IPS-18c (cell line): ENCODE measurements around the gene OTOF.

Source experiments
- H3K4me3 ChIP-seq: 2 replicates; pipeline ENCODE4 v1.7.0; 2013; ENCODE audit warnings: low read depth, mild to moderate bottlenecking, low read length, moderate library complexity; ENCODE audit not compliant: insufficient read depth
- H3K9me3 ChIP-seq: one replicate; pipeline ENCODE4 v1.6.1; 2013; ENCODE audit warnings: mild to moderate bottlenecking, low read length, moderate library complexity; ENCODE audit not compliant: control insufficient read depth, insufficient read depth

Gene OTOF

GRCh38 chr2:26477911-26478253 lies at the start of gene OTOF:
Gene OTOF, minus strand, starts transcription at chr2:26478124.
- H3K9me3 ChIP-seq, result no peaks in the 10 kb centered on the region
- H3K4me3 ChIP-seq, result 0 out of 2 replicates have a peak within 1 kb of the TSS, but pooled peaks have one; percentile 15

DNA sequence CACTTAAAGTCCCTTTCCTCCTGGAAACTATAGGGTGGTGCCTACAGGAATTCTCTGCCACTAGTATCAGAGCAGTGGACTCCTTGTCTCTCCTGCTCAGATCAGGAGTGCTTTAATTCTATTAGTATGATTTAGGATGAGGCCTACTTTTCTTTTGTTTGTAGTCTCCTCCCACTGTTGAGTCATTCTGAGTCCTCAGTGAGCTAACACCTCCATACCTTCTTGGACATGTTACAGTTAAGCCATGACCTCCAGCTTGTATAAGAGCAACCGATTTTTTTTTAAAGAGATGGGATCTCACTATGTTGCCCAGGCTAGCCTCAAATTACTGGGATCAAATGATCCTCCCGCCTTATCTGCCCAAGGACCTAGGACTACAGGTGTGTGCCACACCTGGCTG lies 48.7 kb upstream of the OTOF start:
- Histone ChIP-seq H3K9me3 (no peaks in the 10 kb centered on the region), H3K4me3 (no peak overlapping the region)

DNA sequence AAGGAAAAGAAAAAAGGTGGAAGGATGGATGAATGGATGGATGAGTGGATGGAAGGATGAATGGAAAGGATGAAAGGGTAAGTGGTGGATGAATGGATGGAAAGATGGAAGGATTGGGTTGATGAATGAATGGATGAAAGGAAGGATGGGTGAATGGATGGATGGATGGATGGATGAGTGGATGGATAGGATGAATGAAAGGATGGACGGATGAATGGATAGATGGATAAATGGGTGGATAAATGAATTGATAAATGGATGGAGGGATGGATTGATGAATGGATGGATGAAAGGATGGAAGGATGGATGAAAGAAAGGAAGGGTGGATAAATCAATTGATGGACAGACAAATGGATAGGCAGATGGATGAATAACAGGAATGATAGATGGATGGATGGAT lies 48.2 kb upstream of the OTOF start:
- no peaks in the 10 kb centered on the region for H3K9me3 ChIP-seq
- H3K4me3 ChIP-seq, result no peak overlapping the region

DNA sequence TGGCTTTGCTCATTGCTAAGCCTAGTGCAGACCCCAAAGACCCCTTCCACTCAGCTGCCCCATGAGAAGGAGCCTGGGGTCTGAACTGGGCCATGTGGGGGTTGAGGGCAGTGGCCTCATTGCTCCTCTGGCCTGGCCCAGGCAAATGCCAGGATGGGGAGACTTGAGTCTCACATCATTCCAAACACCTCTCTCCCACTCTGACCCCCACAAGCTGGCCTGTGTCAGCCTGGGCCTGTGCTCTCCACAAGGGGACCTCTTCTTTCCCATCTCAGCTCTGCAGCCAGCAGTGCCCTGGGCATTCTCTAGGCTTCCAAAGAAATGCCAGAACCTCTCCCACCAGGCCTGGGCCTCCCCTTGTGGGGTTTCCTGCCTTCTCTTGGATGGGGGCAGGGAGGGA lies 45.8 kb upstream of the OTOF start:
- Histone ChIP-seq H3K4me3 (no peak overlapping the region), H3K9me3 (no peaks in the 10 kb centered on the region)

DNA sequence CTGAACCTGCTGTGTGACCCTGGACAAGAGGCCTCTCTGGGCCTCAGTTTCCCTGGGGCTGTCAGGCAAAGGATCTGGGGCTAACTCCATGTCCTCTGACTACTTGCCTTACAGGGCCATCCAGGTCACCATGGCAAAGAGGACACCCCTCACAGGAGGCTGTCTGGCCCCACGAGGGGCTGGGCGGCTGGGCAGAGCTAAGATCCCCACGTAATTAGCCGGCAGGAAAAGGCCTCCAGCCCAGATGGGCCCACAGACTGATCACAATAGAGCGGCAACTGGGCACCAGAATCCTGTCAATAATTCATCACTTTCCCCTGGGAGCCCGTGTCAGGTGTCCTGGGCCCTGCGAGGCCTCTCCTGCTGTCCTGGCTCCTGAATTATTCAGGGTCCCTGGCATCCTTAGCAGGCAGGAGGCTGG lies 44.8 kb upstream of the OTOF start:
- no peak overlapping the region for H3K4me3 ChIP-seq
- no peaks in the 10 kb centered on the region for H3K9me3 ChIP-seq

DNA sequence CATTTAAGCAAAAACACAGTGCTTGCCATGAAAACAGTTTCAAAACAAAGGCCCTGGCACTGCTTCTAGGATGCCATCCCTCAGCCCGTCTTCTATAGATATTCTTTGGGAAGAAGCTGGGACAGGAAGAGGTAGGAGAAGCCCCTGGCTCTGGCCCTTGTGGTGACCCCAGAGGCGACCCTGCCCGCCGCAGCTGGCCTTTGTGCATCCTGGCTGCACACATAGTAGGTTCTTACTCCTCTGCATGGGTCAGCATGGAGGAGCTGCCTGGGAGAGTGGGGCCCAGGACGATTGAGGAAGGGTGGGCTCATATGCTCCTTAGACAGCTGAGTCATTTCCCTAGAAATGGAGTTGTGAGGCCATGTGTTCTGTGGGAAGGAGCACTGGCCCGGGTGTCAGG lies 44.4 kb upstream of the OTOF start:
- no peaks in the 10 kb centered on the region for H3K9me3 ChIP-seq

GRCh38 chr2:26521913-26522180 lies 43.9 kb upstream of the OTOF start:
- H3K4me3 ChIP-seq, result no peak overlapping the region
- no peaks in the 10 kb centered on the region for H3K9me3 ChIP-seq

More for the DNA sequence above, 44.4 kb upstream of the OTOF start:
- H3K4me3 ChIP-seq, result no peak overlapping the region

DNA sequence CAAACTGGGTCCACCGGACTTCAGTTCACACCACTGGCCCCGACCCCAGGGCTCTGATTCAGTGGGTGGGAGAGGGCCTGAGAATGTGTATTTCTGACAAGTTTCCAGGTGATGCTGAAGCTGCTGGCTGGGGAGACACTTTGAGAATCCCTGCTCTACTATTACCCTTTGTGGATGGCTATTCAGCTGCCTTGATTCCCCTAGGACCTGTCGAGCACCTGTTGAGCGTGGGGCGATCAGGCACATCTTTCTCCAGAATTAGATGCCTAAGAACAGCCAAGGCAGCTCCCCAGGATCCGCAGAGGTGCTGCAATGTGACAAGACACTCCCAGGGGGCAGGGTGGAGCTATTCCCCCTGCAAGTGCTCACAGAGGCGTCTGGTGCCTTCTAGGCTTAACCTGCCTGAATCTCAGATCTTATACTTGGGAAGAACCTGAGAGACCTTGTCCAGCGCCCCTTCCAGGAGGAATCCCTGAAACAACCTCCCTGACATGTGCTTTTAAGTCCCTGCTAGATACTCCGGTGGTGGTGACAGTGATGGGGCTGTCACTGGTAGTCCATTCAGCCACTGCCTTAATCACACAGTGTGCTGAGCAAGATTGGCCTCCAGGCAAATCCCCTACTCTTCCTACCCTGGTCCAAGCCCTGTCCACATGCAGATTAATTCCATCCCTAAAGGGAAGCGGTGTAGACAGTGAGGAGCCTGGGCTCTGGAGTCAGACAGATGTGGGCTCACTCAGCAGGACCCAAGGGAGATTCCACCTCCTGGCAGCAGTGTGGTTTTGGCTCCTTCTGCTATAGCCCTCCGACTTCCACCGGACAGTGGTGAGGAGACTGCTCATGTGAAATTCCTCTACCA lies 43.4 kb upstream of the OTOF start:
- Histone ChIP-seq H3K4me3 (no peak overlapping the region), H3K9me3 (no peaks in the 10 kb centered on the region)

GRCh38 chr2:26520148-26520449 lies 42.2 kb upstream of the OTOF start:
- H3K4me3 ChIP-seq, result no peak overlapping the region
- H3K9me3 ChIP-seq, result no peaks in the 10 kb centered on the region

- H3K4me3 ChIP-seq, result no peak overlapping the region
- no peaks in the 10 kb centered on the region for H3K9me3 ChIP-seq
Observed at GRCh38 chr2:26519396-26520147, 41.6 kb upstream of the OTOF start.

DNA sequence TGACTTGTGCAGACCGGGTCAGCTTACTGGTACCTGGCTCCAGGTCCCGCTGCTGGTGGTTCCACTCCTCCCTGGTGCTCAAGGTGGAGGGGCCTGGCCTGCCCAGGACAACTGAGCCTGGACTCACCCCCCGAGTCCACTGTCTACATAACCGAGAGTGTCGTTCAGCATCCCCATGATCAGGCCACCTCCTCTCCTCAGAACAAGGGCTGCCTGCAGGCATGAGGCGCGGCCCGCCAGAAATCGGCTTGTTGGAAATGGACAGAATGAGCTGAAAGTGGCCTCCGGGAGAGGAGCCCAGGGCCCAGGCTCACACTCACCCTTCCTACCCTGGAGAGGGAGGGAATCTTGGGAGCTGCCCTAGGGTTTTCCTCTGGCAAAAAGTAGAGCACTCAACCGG lies 38.9 kb upstream of the OTOF start:
- Histone ChIP-seq H3K9me3 (no peaks in the 10 kb centered on the region), H3K4me3 (no peak overlapping the region)

DNA sequence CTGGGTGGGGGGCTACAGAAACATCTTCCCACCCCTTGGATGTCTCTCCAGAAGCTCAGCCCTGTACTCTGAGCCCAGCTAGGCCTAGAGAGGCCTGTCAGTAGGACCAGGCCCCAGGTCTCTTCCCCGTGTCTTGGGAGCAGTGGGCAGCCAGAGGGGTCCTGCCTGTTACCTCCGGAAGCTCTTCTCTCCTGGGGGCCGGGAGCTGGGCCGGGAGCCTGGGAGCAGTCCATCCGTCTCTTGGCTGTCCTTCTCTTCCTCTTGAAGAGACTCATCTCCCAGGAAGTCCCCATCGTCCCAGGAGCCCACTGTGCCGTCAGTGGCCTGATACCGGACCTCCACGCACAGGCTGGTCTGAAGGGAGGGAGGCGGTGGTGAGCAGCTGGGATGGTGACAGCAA lies 38.3 kb upstream of the OTOF start:
- no peaks in the 10 kb centered on the region for H3K9me3 ChIP-seq
- H3K4me3 ChIP-seq, result no peak overlapping the region

- Histone ChIP-seq H3K4me3 (no peak overlapping the region), H3K9me3 (no peaks in the 10 kb centered on the region)
Observed at GRCh38 chr2:26515771-26516170, 37.8 kb upstream of the OTOF start.

- Histone ChIP-seq H3K9me3 (no peaks in the 10 kb centered on the region), H3K4me3 (no peak overlapping the region)
Observed at GRCh38 chr2:26514045-26514444, 36.1 kb upstream of the OTOF start.

DNA sequence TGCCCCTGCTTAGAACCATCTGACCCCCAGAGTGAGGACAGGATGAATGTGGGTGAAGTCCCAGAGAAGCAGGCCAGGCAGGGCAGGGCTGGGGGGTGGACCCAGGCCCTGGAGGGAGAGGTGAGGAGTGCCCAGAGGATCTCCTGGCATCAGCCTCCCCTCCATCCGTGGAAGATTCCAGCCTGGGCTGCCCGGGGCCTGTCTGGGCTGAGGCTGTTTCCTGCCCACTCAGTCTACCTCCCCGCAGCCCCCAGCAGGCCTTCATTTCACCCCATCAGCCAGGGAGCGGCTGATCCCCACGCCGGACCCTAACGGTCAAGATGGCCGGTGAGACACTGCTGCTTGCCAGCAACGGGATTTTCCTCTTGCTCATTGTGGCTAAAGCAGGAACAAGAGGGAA lies 35.3 kb upstream of the OTOF start:
- Histone ChIP-seq H3K4me3 (no peak overlapping the region), H3K9me3 (no peaks in the 10 kb centered on the region)

DNA sequence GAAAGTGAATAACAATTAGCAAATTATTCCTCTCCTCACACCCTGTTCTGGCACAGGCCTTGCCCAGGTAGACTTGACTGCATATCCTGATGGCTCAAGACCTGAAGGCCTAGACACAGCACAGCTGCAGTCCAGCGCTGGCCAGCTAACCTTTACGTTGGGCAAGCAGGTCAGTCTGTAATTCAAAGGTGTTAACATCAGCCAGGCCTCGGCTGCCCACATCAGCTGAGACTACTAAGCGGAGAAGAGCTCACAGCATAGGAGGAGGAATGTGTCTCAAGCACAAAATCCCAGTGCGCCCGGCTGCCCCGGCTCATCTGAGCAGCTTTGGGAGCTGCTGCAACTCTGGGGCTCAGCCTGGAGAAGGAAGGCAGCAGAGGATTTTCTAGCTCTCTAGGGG lies 33.5 kb upstream of the OTOF start:
- Histone ChIP-seq H3K4me3 (no peak overlapping the region), H3K9me3 (no peaks in the 10 kb centered on the region)

- no peaks in the 10 kb centered on the region for H3K9me3 ChIP-seq
- H3K4me3 ChIP-seq, result no peak overlapping the region
Observed at GRCh38 chr2:26510344-26510973, 32.5 kb upstream of the OTOF start.

DNA sequence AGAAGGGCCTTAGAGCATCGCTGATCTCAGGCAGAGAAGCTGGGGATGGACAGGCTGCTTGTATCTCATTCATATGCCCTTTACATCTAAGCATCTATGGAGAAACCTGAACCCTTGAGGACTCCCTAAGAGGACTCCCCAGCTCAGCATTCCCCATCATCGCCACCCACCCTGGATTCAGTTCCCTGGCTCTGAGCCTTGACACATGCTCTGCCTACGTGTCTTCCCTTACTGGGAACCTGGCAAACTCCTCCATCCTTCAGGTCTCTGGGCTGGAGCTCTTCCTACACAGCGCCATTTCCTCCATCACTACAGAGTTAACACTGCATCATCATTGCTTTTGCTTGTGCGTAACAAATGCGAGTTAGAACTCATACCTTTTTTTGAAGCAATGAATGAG lies 31.2 kb upstream of the OTOF start:
- Histone ChIP-seq H3K9me3 (no peaks in the 10 kb centered on the region), H3K4me3 (no peak overlapping the region)
